ENCODE measurements around the gene ZNF273. TPM values are rescaled to one million over a fixed set of nuclear protein-coding genes. Genes with fewer than 3 reads are reported as not detected.
"Not testable (repeated sequence)": the region's sequence is repeated elsewhere in the genome, so short reads cannot be mapped to it uniquely, and the experiment has no call there.

Gene ZNF273
- total and polyA plus RNA-seq, 2 experiments from 2014 or later = 2.1 to 4.8 TPM

DNA sequence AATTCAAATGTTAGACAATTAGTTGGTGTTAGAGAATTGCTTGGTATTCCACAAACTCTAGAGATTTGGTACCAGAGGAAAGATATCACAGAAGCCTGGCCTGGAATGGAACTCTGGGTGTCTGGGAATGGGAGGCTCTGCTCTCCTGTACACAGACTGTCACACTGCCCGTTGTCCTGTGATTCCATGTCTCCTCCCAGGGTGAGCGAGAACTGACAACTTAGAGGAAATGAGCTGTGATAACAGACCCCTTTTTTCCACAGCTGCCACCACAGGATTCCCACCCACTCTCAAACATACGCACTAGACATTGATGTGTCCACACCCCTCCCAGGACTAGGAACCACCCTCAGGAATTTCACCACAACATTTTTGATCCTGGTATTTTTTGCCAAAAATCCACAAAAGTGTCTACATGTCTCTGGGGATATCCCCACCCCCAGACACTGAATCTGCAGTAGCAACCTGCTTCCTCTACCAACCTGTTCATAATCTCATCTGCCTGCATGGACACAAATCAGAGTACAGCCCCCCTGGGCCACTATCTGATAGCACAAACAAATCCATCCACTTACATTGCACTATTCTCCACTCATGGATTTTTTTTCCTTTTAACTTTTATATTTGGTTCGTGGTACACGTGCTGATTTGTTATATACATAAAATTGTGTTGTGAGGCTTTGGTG, 4.7 kb downstream of the ZNF273 start:
- 40 to 43% methylated on average over 5 of the region's 5 CpGs for WGBS, 2 experiments (ENCODE audit: low coverage in 1 of 2, low lambda C conversion rate in 2 of 2, missing lambda C conversion rate in 2 of 2)
- DNase-seq = peak; percentile 12

DNA sequence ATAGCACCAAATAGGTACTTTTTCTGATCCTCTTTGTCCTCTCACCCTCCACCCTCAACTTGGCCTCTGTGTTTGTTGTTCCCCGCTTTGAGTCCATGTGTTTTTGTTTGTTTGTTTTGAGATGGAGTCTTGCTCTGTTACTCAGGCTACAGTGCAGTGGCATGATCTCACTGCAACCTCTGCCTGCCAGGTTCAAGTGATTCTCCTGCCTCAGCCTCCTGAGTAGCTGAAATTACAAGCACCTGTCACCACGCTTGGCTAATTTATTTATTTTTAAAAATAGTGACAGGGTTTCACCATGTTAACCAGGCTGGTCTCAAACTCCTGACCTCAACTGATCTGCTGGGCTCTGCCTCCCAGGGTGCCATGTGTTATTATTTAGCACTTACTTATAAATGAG, 5.3 kb downstream of the ZNF273 start:
- H3F3A ChIP-seq (ENCODE audit: insufficient read depth) = no peaks in the 10 kb centered on the region
- no peak for TF ChIP-seq EZH2 (IDR thresholded peaks at IDR 0.05; ENCODE audit: insufficient read depth, poor library complexity, severe bottlenecking)
- no peak for TF ChIP-seq EZH2phosphoT487 (IDR thresholded peaks at IDR 0.05; ENCODE audit: insufficient read depth, low read depth)
- no peak overlapping the region for H3K9ac ChIP-seq
- H3K4me2 ChIP-seq (ENCODE audit: unreplicated experiment) = peak overlapping the region; percentile 4
- no peaks in the 10 kb centered on the region for H3K36me3 ChIP-seq (ENCODE audit: low read depth)
- WGBS, 2 experiments (ENCODE audit: low coverage in 1 of 2, low lambda C conversion rate in 2 of 2, missing lambda C conversion rate in 2 of 2) = 43 to 60% methylated on average over 2 of the region's 2 CpGs
- H3K9me2 ChIP-seq (ENCODE audit: insufficient read depth) = no peaks in the 10 kb centered on the region
- no peak overlapping the region for H3K27ac ChIP-seq
- in situ Hi-C loops (cut with MboI) = no loop called here
- H3K9me3 ChIP-seq (ENCODE audit: low read depth) = no peaks in the 10 kb centered on the region
- no peak for DNase-seq
- peaks cover 90% of the 10 kb centered on the region for H3K79me2 ChIP-seq (ENCODE audit: insufficient read depth)
- H3K4me1 ChIP-seq (ENCODE audit: insufficient read depth) = peaks cover 4% of the 10 kb centered on the region
- no peaks in the 10 kb centered on the region for H4K20me1 ChIP-seq (ENCODE audit: insufficient read depth)
- no peak overlapping the region for H3K4me3 ChIP-seq
- H3K27me3 ChIP-seq (replicated peaks; ENCODE audit: insufficient read depth) = no peaks in the 10 kb centered on the region
- no peak overlapping the region for H2AFZ ChIP-seq

More for the DNA sequence above, 4.7 kb downstream of the ZNF273 start:
- H4K20me1 ChIP-seq (ENCODE audit: insufficient read depth) = no peaks in the 10 kb centered on the region
- peaks cover 4% of the 10 kb centered on the region for H3K4me1 ChIP-seq (ENCODE audit: insufficient read depth)
- no peaks in the 10 kb centered on the region for H3K9me2 ChIP-seq (ENCODE audit: insufficient read depth)
- no peaks in the 10 kb centered on the region for H3K36me3 ChIP-seq (ENCODE audit: low read depth)
- peaks cover 86% of the 10 kb centered on the region for H3K79me2 ChIP-seq (ENCODE audit: insufficient read depth)
- H3K4me2 ChIP-seq (ENCODE audit: unreplicated experiment) = peak overlapping the region; percentile 4
- H3K27me3 ChIP-seq (replicated peaks; ENCODE audit: insufficient read depth) = no peaks in the 10 kb centered on the region
- H3K9ac ChIP-seq = no peak overlapping the region
- H2AFZ ChIP-seq = 0 out of 2 replicates have a peak overlapping the region, but pooled peaks have one; percentile 13
- no peak overlapping the region for H3K4me3 ChIP-seq
- no peaks in the 10 kb centered on the region for H3K9me3 ChIP-seq (ENCODE audit: low read depth)
- in situ Hi-C loops (cut with MboI) = no loop called here
- no peak overlapping the region for H3K27ac ChIP-seq
- TF ChIP-seq EZH2 (IDR thresholded peaks at IDR 0.05; ENCODE audit: insufficient read depth, poor library complexity, severe bottlenecking) = no peak
- no peak for TF ChIP-seq EZH2phosphoT487 (IDR thresholded peaks at IDR 0.05; ENCODE audit: insufficient read depth, low read depth)
- no peaks in the 10 kb centered on the region for H3F3A ChIP-seq (ENCODE audit: insufficient read depth)

- in situ Hi-C loops (cut with MboI) = no loop called here
- H3K27ac ChIP-seq = no peak overlapping the region
- no peaks in the 10 kb centered on the region; the same call in 1 of the 2 replicates for H3K36me3 ChIP-seq (ENCODE audit: low read depth)
- no peak for DNase-seq
- no peaks in the 10 kb centered on the region for H4K20me1 ChIP-seq (ENCODE audit: insufficient read depth)
- no peaks in the 10 kb centered on the region for H3K9me2 ChIP-seq (ENCODE audit: insufficient read depth)
- H3F3A ChIP-seq (ENCODE audit: insufficient read depth) = no peaks in the 10 kb centered on the region
- no peaks in the 10 kb centered on the region for H3K4me1 ChIP-seq (ENCODE audit: insufficient read depth)
- no peak overlapping the region for H3K9ac ChIP-seq
- H2AFZ ChIP-seq = no peak overlapping the region
- 96 to 99% methylated on average over 3 of the region's 3 CpGs for WGBS, 2 experiments (ENCODE audit: low coverage in 1 of 2, low lambda C conversion rate in 2 of 2, missing lambda C conversion rate in 2 of 2)
- H3K4me2 ChIP-seq (ENCODE audit: unreplicated experiment) = no peak overlapping the region
- no peak overlapping the region for H3K4me3 ChIP-seq
- TF ChIP-seq EZH2phosphoT487 (IDR thresholded peaks at IDR 0.05; ENCODE audit: insufficient read depth, low read depth) (no peak), EZH2 (IDR thresholded peaks at IDR 0.05; ENCODE audit: insufficient read depth, poor library complexity, severe bottlenecking) (no peak)
- no peaks in the 10 kb centered on the region for H3K9me3 ChIP-seq (ENCODE audit: low read depth)
- peaks cover 48% of the 10 kb centered on the region for H3K79me2 ChIP-seq (ENCODE audit: insufficient read depth)
- H3K27me3 ChIP-seq (replicated peaks; ENCODE audit: insufficient read depth) = no peaks in the 10 kb centered on the region
These were observed 11.5 kb downstream of the ZNF273 start for GRCh38 chr7:64914557-64914956.

- DNase-seq; H3K36me3 ChIP-seq (ENCODE audit: low read depth); H3K4me2 ChIP-seq (ENCODE audit: unreplicated experiment); H2AFZ ChIP-seq; H3K27me3 ChIP-seq (replicated peaks; ENCODE audit: insufficient read depth); H3K4me3 ChIP-seq; H3K4me1 ChIP-seq (ENCODE audit: insufficient read depth); H3K9ac ChIP-seq; H3K27ac ChIP-seq; H3K9me3 ChIP-seq (ENCODE audit: low read depth); H4K20me1 ChIP-seq (ENCODE audit: insufficient read depth); H3K9me2 ChIP-seq (ENCODE audit: insufficient read depth); in situ Hi-C loops (cut with MboI); H3F3A ChIP-seq (ENCODE audit: insufficient read depth): not testable (repeated sequence)
- peaks cover 40% of the 10 kb centered on the region for H3K79me2 ChIP-seq (ENCODE audit: insufficient read depth)
- 93 to 94% methylated on average over 9 of the region's 9 CpGs for WGBS, 2 experiments (ENCODE audit: low coverage in 1 of 2, low lambda C conversion rate in 2 of 2, missing lambda C conversion rate in 2 of 2)
These were observed 12.2 kb downstream of the ZNF273 start for GRCh38 chr7:64915301-64915700.

- H3K4me2 ChIP-seq (ENCODE audit: unreplicated experiment); H3K9me3 ChIP-seq (ENCODE audit: low read depth); DNase-seq; H3K79me2 ChIP-seq (ENCODE audit: insufficient read depth); H2AFZ ChIP-seq; H3K27me3 ChIP-seq (replicated peaks; ENCODE audit: insufficient read depth); H3K4me3 ChIP-seq; H4K20me1 ChIP-seq (ENCODE audit: insufficient read depth); H3K9ac ChIP-seq; H3K27ac ChIP-seq; H3K9me2 ChIP-seq (ENCODE audit: insufficient read depth); H3F3A ChIP-seq (ENCODE audit: insufficient read depth); in situ Hi-C loops (cut with MboI); H3K4me1 ChIP-seq (ENCODE audit: insufficient read depth): not testable (repeated sequence)
- peaks cover 51% of the 10 kb centered on the region for H3K36me3 ChIP-seq (ENCODE audit: low read depth)
- 97 to 99% methylated on average over 4 of the region's 4 CpGs for WGBS, 2 experiments (ENCODE audit: low coverage in 1 of 2, low lambda C conversion rate in 2 of 2, missing lambda C conversion rate in 2 of 2)
These were observed 25.4 kb downstream of the ZNF273 start for GRCh38 chr7:64928252-64929187.
